Activated CD4-positive, alpha-beta T cell treated with anti-CD3 and anti-CD28 coated beads, Interleukin-2, amount 10 ng/mL, durations not matched to agents 7 days and 5 days (primary cell): ENCODE results near the gene TBL2. TPM values are rescaled to one million over a fixed set of nuclear protein-coding genes. Genes with fewer than 3 reads are reported as not detected.
"Not testable (repeated sequence)": the region's sequence is repeated elsewhere in the genome, so short reads cannot be mapped to it uniquely, and the experiment has no call there.

Experiments used
- CTCF ChIA-PET: fragments of 350-600 bp; sonication (Branson Sonifier 250); formaldehyde crosslinking; loops from one replicate; lab custom pipeline; 2021; ENCODE audit warnings: antibody characterized with exemption; lab: Charles Lee
- POLR2A ChIA-PET: fragments of 350-600 bp; sonication (Branson Sonifier 250); formaldehyde crosslinking; loops from one replicate; lab custom pipeline; 2021; ENCODE audit warnings: antibody characterized with exemption; lab: Charles Lee
- DNase-seq: peaks from one replicate; pipeline ENCODE4 v3.0.0-alpha.2; 2020
- H3K27ac Mint-ChIP-seq: one replicate; pipeline ENCODE4 v1.8.0; 2021; ENCODE audit warnings: mild to moderate bottlenecking, moderate library complexity, mixed read lengths
- H3K27me3 Mint-ChIP-seq: one replicate; pipeline ENCODE4 v1.8.0; 2021; ENCODE audit warnings: mixed read lengths
- H3K36me3 Mint-ChIP-seq: one replicate; pipeline ENCODE4 v1.8.0; 2021; ENCODE audit warnings: low read depth, mixed read lengths
- H3K4me1 Mint-ChIP-seq: one replicate; pipeline ENCODE4 v1.8.0; 2021; ENCODE audit warnings: mixed read lengths
- H3K4me3 Mint-ChIP-seq: one replicate; pipeline ENCODE4 v1.8.0; 2021; ENCODE audit warnings: mild to moderate bottlenecking, moderate library complexity, mixed read lengths
- H3K9me3 Mint-ChIP-seq: one replicate; pipeline ENCODE4 v1.8.0; 2021; ENCODE audit warnings: mixed read lengths
- total RNA-seq, 2 experiments: library from RNA; stranded (reverse); gene quantifications; one replicate each; pipeline ENCODE4 v1.2.3, GENCODE V29; 2021

Gene TBL2
- total RNA-seq, 2 experiments from 2014 or later = 25.3 to 28.2 TPM

DNA sequence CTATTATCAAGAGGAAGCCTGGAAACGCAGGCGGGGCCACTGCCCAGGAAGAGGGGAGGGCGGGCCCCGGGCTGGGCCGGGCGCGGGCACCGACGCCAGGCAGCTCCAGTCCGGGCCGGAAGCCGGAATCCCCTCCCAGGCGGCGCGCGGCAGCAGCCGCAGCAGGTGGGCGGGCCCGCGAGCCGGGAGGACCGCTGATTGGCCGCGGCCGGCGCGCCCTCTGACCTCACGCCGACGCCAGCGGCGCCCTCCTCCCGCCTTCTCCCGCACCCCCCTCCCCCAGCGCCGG, 21.3 kb downstream of the TBL2 start:
- Mint-ChIP-seq H3K4me3 (peak overlapping the region; percentile 94), H3K4me1 (peaks cover 44% of the 10 kb centered on the region)
- CTCF ChIA-PET = interaction anchor here (0.9 to 1.4 kb wide), 2 partner anchors 15 to 27 kb away, joined by 4 read pairs; no protein-coding TSS in a partner anchor

DNA sequence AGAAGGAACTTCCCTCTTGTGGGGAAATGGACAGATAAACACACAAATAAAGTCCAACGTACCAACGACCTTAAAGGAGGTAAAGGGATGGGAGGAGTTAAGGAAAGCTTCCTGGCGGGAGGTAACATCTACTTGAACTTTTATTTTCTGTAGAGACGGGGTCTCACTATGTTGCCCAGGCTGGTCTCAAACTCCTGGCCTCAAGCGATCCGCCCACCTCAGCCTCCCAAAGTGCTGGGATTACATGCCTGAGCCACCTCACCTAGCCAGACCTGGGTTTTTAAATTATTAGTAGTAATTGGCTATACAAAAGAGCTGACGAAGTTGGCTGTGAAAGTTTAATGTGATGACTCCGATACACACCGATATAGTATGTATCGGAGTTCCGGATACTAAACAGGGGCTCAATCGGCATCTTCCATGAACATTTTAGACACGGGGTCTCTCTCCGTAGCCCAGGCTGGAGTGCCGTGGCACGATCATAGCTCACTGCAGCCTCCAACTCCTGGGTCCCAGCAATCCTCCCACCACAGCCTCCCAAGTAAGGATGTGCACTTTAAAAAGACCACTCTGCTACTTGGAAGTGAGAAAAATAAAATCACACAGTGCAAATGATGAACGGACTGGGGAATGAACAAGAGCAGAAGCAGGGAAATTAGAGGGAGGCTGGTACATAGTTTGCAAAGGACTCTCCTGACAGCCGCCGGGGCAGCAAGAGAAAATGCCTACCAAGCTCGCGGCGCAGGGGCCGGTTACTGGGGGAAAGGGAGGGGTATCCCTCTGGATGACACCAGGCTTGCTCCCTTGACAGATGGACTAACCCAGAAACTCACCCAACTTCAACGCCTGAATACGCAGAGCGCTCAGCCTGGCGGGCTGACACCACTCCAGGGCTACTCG, 21.9 kb downstream of the TBL2 start:
- H3K27me3 Mint-ChIP-seq = no peaks in the 10 kb centered on the region
- peaks cover 20% of the 10 kb centered on the region for H3K36me3 Mint-ChIP-seq
- ChIA-PET POLR2A (interaction anchor here (0.6 kb wide), 1 partner anchor 9 kb away, joined by 3 read pairs; no protein-coding TSS in a partner anchor), CTCF (interaction anchor here (0.9 to 1.4 kb wide), 3 partner anchors 15 to 34 kb away, joined by 3 to 4 read pairs (median 4); no protein-coding TSS in a partner anchor)
- H3K4me1 Mint-ChIP-seq = peaks cover 45% of the 10 kb centered on the region
- no peaks in the 10 kb centered on the region for H3K9me3 Mint-ChIP-seq
- peak overlapping the region; percentile 94 for H3K4me3 Mint-ChIP-seq
- peak overlapping the region; percentile 89 for H3K27ac Mint-ChIP-seq
- no peak for DNase-seq

More for the DNA sequence above, 21.3 kb downstream of the TBL2 start:
- POLR2A ChIA-PET = interaction anchor here (0.6 kb wide), 1 partner anchor 8 kb away, joined by 3 read pairs; no protein-coding TSS in a partner anchor
- peak overlapping the region; percentile 91 for H3K27ac Mint-ChIP-seq
- no peaks in the 10 kb centered on the region for H3K27me3 Mint-ChIP-seq
- peak; percentile 91 for DNase-seq
- H3K9me3 Mint-ChIP-seq = no peaks in the 10 kb centered on the region
- peaks cover 19% of the 10 kb centered on the region for H3K36me3 Mint-ChIP-seq

GRCh38 chr7:73555411-73555982, 22.9 kb downstream of the TBL2 start:
- H3K27me3 Mint-ChIP-seq = no peaks in the 10 kb centered on the region
- peaks cover 22% of the 10 kb centered on the region for H3K36me3 Mint-ChIP-seq
- no peaks in the 10 kb centered on the region for H3K9me3 Mint-ChIP-seq
- peak overlapping the region; percentile 94 for H3K4me3 Mint-ChIP-seq
- ChIA-PET POLR2A (no interaction called here), CTCF (interaction anchor here (0.8 to 1.4 kb wide), 5 partner anchors 10 to 33 kb away, joined by 3 to 4 read pairs (median 3); no protein-coding TSS in a partner anchor)
- peaks cover 47% of the 10 kb centered on the region for H3K4me1 Mint-ChIP-seq
- DNase-seq = no peak
- H3K27ac Mint-ChIP-seq = peak overlapping the region; percentile 89

DNA sequence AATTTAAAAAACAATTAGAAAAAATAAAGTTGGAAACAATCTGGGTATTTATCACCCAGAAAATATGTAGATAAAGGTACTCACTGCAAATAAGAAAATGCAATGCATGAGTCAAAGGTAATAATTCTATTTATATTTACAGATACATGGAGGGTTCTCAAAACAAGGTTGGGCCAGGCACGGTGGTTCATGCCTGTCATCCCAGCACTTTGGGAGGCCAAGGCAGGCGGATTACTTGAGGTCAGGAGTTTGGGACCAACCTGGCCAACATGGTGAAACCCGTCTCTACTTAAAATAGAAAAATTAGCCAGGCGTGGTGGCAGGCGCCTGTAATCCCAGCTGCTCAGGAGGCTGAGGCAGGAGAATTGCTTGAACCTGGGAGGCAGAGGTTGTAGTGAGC, 28.3 kb downstream of the TBL2 start:
- H3K27me3 Mint-ChIP-seq, H3K4me3 Mint-ChIP-seq, H3K9me3 Mint-ChIP-seq, DNase-seq, POLR2A ChIA-PET, H3K27ac Mint-ChIP-seq: not testable (repeated sequence)
- Mint-ChIP-seq H3K36me3 (peaks cover 22% of the 10 kb centered on the region), H3K4me1 (peaks cover 44% of the 10 kb centered on the region)
- CTCF ChIA-PET = interaction anchor here (0.6 to 1.0 kb wide), 2 partner anchors 14 to 82 kb away, joined by 3 to 4 read pairs; no protein-coding TSS in a partner anchor

DNA sequence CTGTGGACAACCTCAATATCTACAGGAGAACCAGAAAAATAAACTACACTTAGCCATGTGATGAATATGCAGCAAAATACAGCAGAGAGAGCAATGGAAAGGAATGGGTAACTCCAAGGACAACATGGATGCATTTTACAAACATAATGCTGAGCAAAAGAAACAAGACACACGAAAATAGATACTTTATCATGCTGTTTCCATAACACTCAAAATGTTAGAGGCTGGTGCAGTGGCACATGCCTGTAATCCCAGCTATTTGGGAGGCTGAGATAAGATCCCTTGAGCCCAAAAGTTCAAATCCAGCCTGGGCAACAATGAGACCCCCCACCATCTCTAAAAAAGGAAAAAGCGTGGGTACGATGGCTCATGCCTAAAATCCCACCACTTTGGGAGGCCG, 29.2 kb downstream of the TBL2 start:
- H3K36me3 Mint-ChIP-seq = peaks cover 23% of the 10 kb centered on the region
- no peaks in the 10 kb centered on the region for H3K27me3 Mint-ChIP-seq
- no peak for DNase-seq
- peaks cover 37% of the 10 kb centered on the region for H3K4me1 Mint-ChIP-seq
- ChIA-PET POLR2A (no interaction called here), CTCF (interaction anchor here (0.6 to 1.3 kb wide), 4 partner anchors 9 to 28 kb away, joined by 3 read pairs; no protein-coding TSS in a partner anchor)
- no peak overlapping the region for H3K27ac Mint-ChIP-seq
- no peak overlapping the region for H3K4me3 Mint-ChIP-seq
- H3K9me3 Mint-ChIP-seq = no peaks in the 10 kb centered on the region

DNA sequence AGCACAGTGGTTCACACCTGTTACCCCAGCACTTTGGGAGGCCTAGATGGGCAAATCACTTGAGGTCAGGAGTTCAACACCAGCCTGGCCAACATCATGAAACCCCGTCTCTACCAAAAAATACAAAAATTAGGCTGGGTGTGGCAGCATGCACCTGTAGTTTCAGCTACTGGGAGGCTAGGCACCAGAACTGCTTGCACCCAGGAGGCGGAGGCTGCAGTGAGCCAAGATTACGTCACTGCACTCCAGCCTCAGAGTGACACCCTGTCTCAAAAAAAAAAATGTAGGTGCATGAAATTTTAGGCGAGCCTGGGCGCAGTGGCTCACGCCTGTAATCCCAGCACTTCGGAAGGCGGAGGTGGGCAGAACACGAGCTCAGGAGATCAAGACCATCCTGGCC, 30.5 kb downstream of the TBL2 start:
- DNase-seq = no peak
- ChIA-PET CTCF (interaction anchor here (0.6 to 2.6 kb wide), 6 partner anchors 11 to 583 kb away, joined by 3 to 6 read pairs (median 4); partner anchors contain the start of genes BAZ1B and VPS37D), POLR2A (interaction anchor here (0.6 kb wide), 1 partner anchor 18 kb away, joined by 4 read pairs; no protein-coding TSS in a partner anchor)
- Mint-ChIP-seq H3K4me1 (peaks cover 37% of the 10 kb centered on the region), H3K27ac (peak overlapping the region; percentile 57), H3K9me3 (no peaks in the 10 kb centered on the region), H3K27me3 (no peaks in the 10 kb centered on the region), H3K36me3 (peaks cover 27% of the 10 kb centered on the region), H3K4me3 (no peak overlapping the region)

- Mint-ChIP-seq H3K9me3 (no peaks in the 10 kb centered on the region), H3K27ac (no peak overlapping the region), H3K36me3 (peaks cover 40% of the 10 kb centered on the region), H3K4me1 (peaks cover 30% of the 10 kb centered on the region), H3K4me3 (no peak overlapping the region), H3K27me3 (no peaks in the 10 kb centered on the region)
- POLR2A ChIA-PET = no interaction called here
- CTCF ChIA-PET = interaction anchor here (1.3 kb wide), 1 partner anchor 10 kb away, joined by 3 read pairs; no protein-coding TSS in a partner anchor
- DNase-seq = no peak
These were observed 33.7 kb downstream of the TBL2 start for GRCh38 chr7:73544678-73545077.

DNA sequence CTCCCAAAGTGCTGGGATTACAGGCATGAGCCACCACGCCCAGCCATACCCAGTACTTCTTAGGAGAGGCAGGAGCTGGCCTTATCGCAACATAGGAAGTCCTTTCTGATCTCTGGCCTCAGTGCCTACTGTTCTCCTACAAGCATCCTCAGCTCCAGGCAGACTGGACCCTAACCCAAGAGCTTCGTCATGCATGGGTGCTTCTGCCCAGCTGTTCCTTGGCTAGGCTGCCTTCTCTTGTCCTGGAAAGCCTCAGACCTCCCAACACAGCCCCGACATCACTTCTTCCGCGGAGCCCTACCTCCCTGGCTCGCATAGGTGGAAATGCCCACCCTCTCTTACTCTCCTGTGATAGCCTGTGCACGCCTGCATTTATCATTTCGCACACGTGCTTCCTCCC, 36.7 kb downstream of the TBL2 start:
- no peak for DNase-seq
- ChIA-PET CTCF (interaction anchor here (0.7 to 1.3 kb wide), 3 partner anchors 15 to 193 kb away, joined by 3 to 4 read pairs (median 4); no protein-coding TSS in a partner anchor), POLR2A (no interaction called here)
- Mint-ChIP-seq H3K27me3 (no peaks in the 10 kb centered on the region), H3K4me1 (peaks cover 10% of the 10 kb centered on the region), H3K9me3 (no peaks in the 10 kb centered on the region), H3K4me3 (no peak overlapping the region), H3K27ac (no peak overlapping the region), H3K36me3 (peaks cover 54% of the 10 kb centered on the region)

- H3K36me3 Mint-ChIP-seq = peaks cover 55% of the 10 kb centered on the region
- POLR2A ChIA-PET = no interaction called here
- no peaks in the 10 kb centered on the region for H3K27me3 Mint-ChIP-seq
- no peak for DNase-seq
- no peaks in the 10 kb centered on the region for H3K9me3 Mint-ChIP-seq
- peaks cover 3% of the 10 kb centered on the region for H3K4me1 Mint-ChIP-seq
- CTCF ChIA-PET = interaction anchor here (0.9 to 1.2 kb wide), 3 partner anchors 17 to 215 kb away, joined by 3 read pairs; partner anchors contain the start of gene BAZ1B
- H3K27ac Mint-ChIP-seq = no peak overlapping the region
- no peak overlapping the region for H3K4me3 Mint-ChIP-seq
These were observed 38.7 kb downstream of the TBL2 start for GRCh38 chr7:73539709-73540108.

GRCh38 chr7:73538510-73538909, 39.9 kb downstream of the TBL2 start:
- H3K4me1 Mint-ChIP-seq, H3K27me3 Mint-ChIP-seq, H3K4me3 Mint-ChIP-seq, H3K9me3 Mint-ChIP-seq, H3K27ac Mint-ChIP-seq, DNase-seq: not testable (repeated sequence)
- CTCF ChIA-PET = interaction anchor here (0.6 to 1.2 kb wide), 3 partner anchors 17 to 214 kb away, joined by 3 read pairs; no protein-coding TSS in a partner anchor
- POLR2A ChIA-PET = interaction anchor here (0.6 kb wide), 1 partner anchor 14 kb away, joined by 5 read pairs; no protein-coding TSS in a partner anchor
- peaks cover 50% of the 10 kb centered on the region for H3K36me3 Mint-ChIP-seq

GRCh38 chr7:73537051-73537450, 41.3 kb downstream of the TBL2 start:
- no peak for DNase-seq
- Mint-ChIP-seq H3K4me1 (no peaks in the 10 kb centered on the region), H3K27me3 (no peaks in the 10 kb centered on the region), H3K4me3 (no peak overlapping the region), H3K9me3 (no peaks in the 10 kb centered on the region), H3K27ac (no peak overlapping the region), H3K36me3 (peaks cover 42% of the 10 kb centered on the region)
- POLR2A ChIA-PET = no interaction called here
- CTCF ChIA-PET = interaction anchor here (1.3 to 2.2 kb wide), 3 partner anchors 9 to 29 kb away, joined by 3 to 6 read pairs (median 4); no protein-coding TSS in a partner anchor

DNA sequence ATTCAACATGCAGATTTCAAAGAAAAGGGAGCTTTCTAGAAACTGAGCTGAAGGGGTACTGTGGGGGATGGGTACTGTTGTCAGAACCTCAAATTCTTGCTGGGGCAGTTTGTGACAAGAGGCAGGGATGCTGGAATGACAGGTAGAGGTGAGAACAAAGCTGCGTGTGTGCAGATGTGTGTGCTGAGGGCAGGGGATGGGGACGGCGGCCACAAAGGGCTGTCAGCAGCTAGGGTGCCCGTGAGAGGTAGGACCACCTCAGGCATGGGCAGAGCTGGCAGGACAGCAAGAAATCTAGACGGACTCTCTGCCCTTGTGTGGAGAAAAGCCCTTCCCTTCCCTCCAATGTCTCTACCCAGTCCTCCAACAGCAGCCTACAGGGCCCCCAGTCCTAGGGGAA, 41.9 kb downstream of the TBL2 start:
- no peaks in the 10 kb centered on the region for H3K27me3 Mint-ChIP-seq
- ChIA-PET POLR2A (no interaction called here), CTCF (interaction anchor here (0.6 to 2.2 kb wide), 5 partner anchors 10 to 116 kb away, joined by 3 to 6 read pairs (median 4); no protein-coding TSS in a partner anchor)
- peaks cover 38% of the 10 kb centered on the region for H3K36me3 Mint-ChIP-seq
- no peak overlapping the region for H3K27ac Mint-ChIP-seq
- H3K9me3 Mint-ChIP-seq = no peaks in the 10 kb centered on the region
- no peak overlapping the region for H3K4me3 Mint-ChIP-seq
- no peak for DNase-seq
- H3K4me1 Mint-ChIP-seq = no peaks in the 10 kb centered on the region
